ENCODE data around the gene NPNT. TPM values are rescaled to one million over a fixed set of nuclear protein-coding genes. Genes with fewer than 3 reads are reported as not detected.

NPNT gene
- 0.11 TPM in 1 of 2 replicates, not detected in the other for total RNA-seq (2014; rRNA removed; shearing (Covaris generic))

GRCh38 chr4:105894660-105895582 lies at the start of gene NPNT:
Gene NPNT (plus strand): TSS chr4:105895471. CDS start chr4:105895653, 182 bp downstream.

Other genes with a start within 250 kb of the NPNT start
- gene INTS12, start 186.8 kb upstream of the NPNT start, total RNA-seq (2014; rRNA removed; shearing (Covaris generic)) = 16.9 and 17.8 TPM in 2 replicates
- gene GSTCD, start 186.7 kb upstream of the NPNT start, total RNA-seq (2014; rRNA removed; shearing (Covaris generic)) = 12.8 and 16.4 TPM in 2 replicates

All from A375 (cell line).